Measurements from ENCODE around the gene KLHL6. TPM values are rescaled to one million over a fixed set of nuclear protein-coding genes. Genes with fewer than 3 reads are reported as not detected.

KLHL6 gene
- total RNA-seq, 1 experiment from 2014 or later: not detected

GRCh38 chr3:183448369-183449128 is 107.0 kb downstream of the KLHL6 start:
- DNase-seq (ENCODE audit: unreplicated experiment): no peak
- peaks cover 5% of the 10 kb centered on the region for H3K36me3 Mint-ChIP-seq (ENCODE audit: insufficient read depth, unreplicated experiment)
- H3K27me3 Mint-ChIP-seq (ENCODE audit: insufficient read depth, unreplicated experiment): peaks cover 4% of the 10 kb centered on the region
- BruUV-seq (replicated peaks): no TSS peak
- H3K4me3 Mint-ChIP-seq (ENCODE audit: unreplicated experiment): peak overlapping the region; percentile 70
- H3K4me1 Mint-ChIP-seq (ENCODE audit: insufficient read depth, unreplicated experiment): peaks cover 15% of the 10 kb centered on the region
- ChIA-PET POLR2A (interaction anchor here (0.6 to 2.4 kb wide), 6 partner anchors 9 to 274 kb away, joined by 3 to 10 read pairs (median 3); partner anchors contain the start of genes KLHL24 and MCF2L2), CTCF (interaction anchor here (0.6 to 0.8 kb wide), 3 partner anchors 300 to 396 kb away, joined by 3 to 4 read pairs (median 3); no protein-coding TSS in a partner anchor)
- TF ChIP-seq CTCF (IDR thresholded peaks at IDR 0.05; ENCODE audit: unreplicated experiment): no peak
- no peak overlapping the region for H3K27ac Mint-ChIP-seq (ENCODE audit: low read depth, unreplicated experiment)
- intact Hi-C loops (cut with micrococcal nuclease): no loop called here
- H3K9me3 Mint-ChIP-seq (ENCODE audit: unreplicated experiment): peaks cover 4% of the 10 kb centered on the region

GRCh38 chr3:183447206-183448001 is 108.1 kb downstream of the KLHL6 start:
- DNase-seq (ENCODE audit: unreplicated experiment): peak; percentile 92
- no TSS peak for BruUV-seq (replicated peaks)
- ChIA-PET POLR2A (interaction anchor here (0.6 to 2.4 kb wide), 9 partner anchors 8 to 438 kb away, joined by 3 to 10 read pairs (median 4); partner anchors contain the start of gene MCF2L2), CTCF (interaction anchor here (0.7 to 0.8 kb wide), 3 partner anchors 324 to 397 kb away, joined by 3 to 4 read pairs (median 3); no protein-coding TSS in a partner anchor)
- TF ChIP-seq CTCF (IDR thresholded peaks at IDR 0.05; ENCODE audit: unreplicated experiment): no peak
- H3K4me3 Mint-ChIP-seq (ENCODE audit: unreplicated experiment): peak overlapping the region; percentile 70
- intact Hi-C loops (cut with micrococcal nuclease): no loop called here
- H3K27ac Mint-ChIP-seq (ENCODE audit: low read depth, unreplicated experiment): peak overlapping the region; percentile 80
- peaks cover 11% of the 10 kb centered on the region for H3K27me3 Mint-ChIP-seq (ENCODE audit: insufficient read depth, unreplicated experiment)
- peaks cover 15% of the 10 kb centered on the region for H3K4me1 Mint-ChIP-seq (ENCODE audit: insufficient read depth, unreplicated experiment)
- peaks cover 5% of the 10 kb centered on the region for H3K36me3 Mint-ChIP-seq (ENCODE audit: insufficient read depth, unreplicated experiment)
- peaks cover 16% of the 10 kb centered on the region for H3K9me3 Mint-ChIP-seq (ENCODE audit: unreplicated experiment)

GRCh38 chr3:183446838-183447205 is 108.7 kb downstream of the KLHL6 start:
- CTCF ChIA-PET: interaction anchor here (0.7 kb wide), 1 partner anchor 393 kb away, joined by 3 read pairs; no protein-coding TSS in a partner anchor

More at GRCh38 chr3:183446838-183447205, 108.7 kb downstream of the KLHL6 start:
- POLR2A ChIA-PET: interaction anchor here (0.6 to 0.7 kb wide), 3 partner anchors 318 to 439 kb away, joined by 3 to 6 read pairs (median 4); no protein-coding TSS in a partner anchor
- no peak for DNase-seq (ENCODE audit: unreplicated experiment)
- peaks cover 18% of the 10 kb centered on the region for H3K9me3 Mint-ChIP-seq (ENCODE audit: unreplicated experiment)
- peaks cover 11% of the 10 kb centered on the region for H3K27me3 Mint-ChIP-seq (ENCODE audit: insufficient read depth, unreplicated experiment)
- H3K36me3 Mint-ChIP-seq (ENCODE audit: insufficient read depth, unreplicated experiment): peaks cover under 1% of the 10 kb centered on the region
- H3K4me1 Mint-ChIP-seq (ENCODE audit: insufficient read depth, unreplicated experiment): peaks cover 15% of the 10 kb centered on the region
- peak overlapping the region; percentile 80 for H3K27ac Mint-ChIP-seq (ENCODE audit: low read depth, unreplicated experiment)
- peak overlapping the region; percentile 70 for H3K4me3 Mint-ChIP-seq (ENCODE audit: unreplicated experiment)
- intact Hi-C loops (cut with micrococcal nuclease): no loop called here
- BruUV-seq (replicated peaks): no TSS peak
- TF ChIP-seq CTCF (IDR thresholded peaks at IDR 0.05; ENCODE audit: unreplicated experiment): no peak
